ENCODE data around the gene DDIT4. TPM values are rescaled to one million over a fixed set of nuclear protein-coding genes. Genes with fewer than 3 reads are reported as not detected.
"Not testable (repeated sequence)": the region's sequence is repeated elsewhere in the genome, so short reads cannot be mapped to it uniquely, and the experiment has no call there.

DDIT4 gene
- total RNA-seq, 2 donors from 2014 or later = 259 to 265 TPM

- no peaks in the 10 kb centered on the region for H3K27me3 ChIP-seq (replicated peaks; ENCODE audit: insufficient read depth)
- H3K9me3 ChIP-seq = no peaks in the 10 kb centered on the region
- no peaks in the 10 kb centered on the region for H3K36me3 ChIP-seq
- intact Hi-C loops (cut with DNase I) = no loop called here
- 61% methylated on average over 5 of the region's 5 CpGs for WGBS
- peaks cover 41% of the 10 kb centered on the region for H3K4me1 ChIP-seq (replicated peaks)
- TF ChIP-seq CTCF (IDR thresholded peaks at IDR 0.05) (no peak), POLR2AphosphoS5 (IDR thresholded peaks at IDR 0.05) (no peak), POLR2A (IDR thresholded peaks at IDR 0.05) (no peak)
- DNase-seq (ENCODE audit: low spot score) = no peak
- no peak overlapping the region for H3K4me3 ChIP-seq
- H3K27ac ChIP-seq = peak overlapping the region; percentile 91 to 94
Measured at GRCh38 chr10:72244573-72245038, 29.1 kb upstream of the DDIT4 start.

GRCh38 chr10:72245949-72246525 is 27.7 kb upstream of the DDIT4 start:
- no peak for DNase-seq (ENCODE audit: low spot score)
- Histone ChIP-seq H3K4me1 (replicated peaks) (peaks cover 41% of the 10 kb centered on the region), H3K4me3 (no peak overlapping the region), H3K27ac (peak overlapping the region; percentile 91 to 94), H3K27me3 (replicated peaks; ENCODE audit: insufficient read depth) (no peaks in the 10 kb centered on the region), H3K36me3 (no peaks in the 10 kb centered on the region), H3K9me3 (no peaks in the 10 kb centered on the region)
- no peak for TF ChIP-seq CTCF (IDR thresholded peaks at IDR 0.05)
- TF ChIP-seq POLR2AphosphoS5 (IDR thresholded peaks at IDR 0.05) = no peak
- WGBS = 4% methylated on average over 3 of the region's 3 CpGs
- intact Hi-C loops (cut with DNase I) = no loop called here

DNA sequence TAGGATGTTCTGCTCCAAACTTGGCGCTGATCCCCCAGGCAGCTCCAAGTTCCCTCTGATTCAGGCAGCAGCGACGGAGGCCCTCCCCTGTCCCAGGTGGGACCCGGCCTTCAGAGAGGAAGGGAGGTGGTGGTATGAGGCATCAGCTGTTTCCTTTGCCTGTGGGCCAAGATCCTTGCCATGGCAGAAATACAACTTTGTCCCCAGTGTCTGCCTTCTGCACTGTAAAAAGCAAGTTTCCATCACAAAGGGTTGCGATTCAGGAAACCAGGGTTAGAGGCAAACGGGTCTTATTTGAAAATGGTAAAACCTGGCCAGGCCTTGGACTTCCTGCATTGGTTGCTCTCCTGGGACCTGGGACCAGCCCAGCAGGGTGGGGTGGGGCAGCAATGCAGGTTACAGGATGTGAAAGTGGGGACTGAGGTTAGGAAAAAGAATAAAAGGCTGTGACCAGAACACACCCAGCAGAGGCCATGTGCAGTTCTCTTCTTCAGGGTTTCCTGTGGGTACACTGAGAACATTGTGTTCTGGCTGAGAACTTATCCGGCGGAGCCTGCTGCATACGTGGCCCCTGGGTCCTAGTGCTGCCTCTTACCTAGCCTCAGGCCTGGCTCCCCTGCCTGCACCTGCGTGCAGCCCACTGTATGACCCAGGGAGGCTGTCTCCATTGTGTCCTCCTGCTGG is 25.1 kb upstream of the DDIT4 start:
- Histone ChIP-seq H3K4me1 (replicated peaks) (peaks cover 45% of the 10 kb centered on the region), H3K27ac (peak overlapping the region; percentile 91 to 94), H3K9me3 (no peaks in the 10 kb centered on the region), H3K4me3 (no peak overlapping the region), H3K36me3 (no peaks in the 10 kb centered on the region), H3K27me3 (replicated peaks; ENCODE audit: insufficient read depth) (no peaks in the 10 kb centered on the region)
- DNase-seq (ENCODE audit: low spot score) = peak; percentile 93
- intact Hi-C loops (cut with DNase I) = no loop called here
- 1% methylated on average over 10 of the region's 10 CpGs for WGBS
- TF ChIP-seq CTCF (IDR thresholded peaks at IDR 0.05) = peak in 1 of 4 experiments; percentile 12
- TF ChIP-seq POLR2AphosphoS5 (IDR thresholded peaks at IDR 0.05) = peak; percentile 95
- TF ChIP-seq POLR2A (IDR thresholded peaks at IDR 0.05) = peak; percentile 36

DNA sequence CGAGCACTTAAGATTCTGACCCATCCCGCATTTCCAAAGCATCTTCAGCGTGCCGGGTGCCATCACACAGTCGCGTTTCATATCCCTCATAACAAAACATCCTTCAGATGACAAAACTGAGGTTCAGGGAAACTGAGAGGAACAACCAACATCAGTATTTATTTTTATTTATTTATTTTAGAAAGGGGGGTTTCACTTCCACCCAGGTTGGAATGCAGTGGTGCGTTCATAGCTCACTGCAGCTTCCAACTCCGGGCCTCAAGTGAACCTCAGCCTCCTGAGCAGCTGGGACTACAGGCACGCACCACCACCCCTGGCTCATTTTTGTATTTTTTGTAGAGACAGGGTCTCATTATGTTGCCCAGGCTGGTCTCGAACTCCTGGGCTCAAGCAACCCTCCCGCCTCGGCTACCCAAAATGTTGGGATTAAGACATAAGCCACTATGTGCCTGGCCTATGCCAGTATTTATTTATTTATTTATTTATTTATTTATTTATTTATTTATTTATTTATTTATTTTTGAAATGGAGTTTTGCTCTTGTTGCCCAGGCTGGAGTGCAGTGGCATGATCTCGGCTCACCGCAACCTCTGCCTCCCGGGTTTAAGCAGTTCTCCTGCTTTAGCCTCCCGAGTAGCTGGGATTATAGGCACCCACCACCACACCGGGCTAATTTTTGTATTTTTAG is 24.4 kb upstream of the DDIT4 start:
- DNase-seq (ENCODE audit: low spot score); H3K4me3 ChIP-seq; H3K27me3 ChIP-seq (replicated peaks; ENCODE audit: insufficient read depth); intact Hi-C loops (cut with DNase I); H3K36me3 ChIP-seq; H3K9me3 ChIP-seq: not testable (repeated sequence)
- 83% methylated on average over 17 of the region's 17 CpGs for WGBS
- Histone ChIP-seq H3K27ac (peak overlapping the region; percentile 91 to 94), H3K4me1 (replicated peaks) (peaks cover 38% of the 10 kb centered on the region)

DNA sequence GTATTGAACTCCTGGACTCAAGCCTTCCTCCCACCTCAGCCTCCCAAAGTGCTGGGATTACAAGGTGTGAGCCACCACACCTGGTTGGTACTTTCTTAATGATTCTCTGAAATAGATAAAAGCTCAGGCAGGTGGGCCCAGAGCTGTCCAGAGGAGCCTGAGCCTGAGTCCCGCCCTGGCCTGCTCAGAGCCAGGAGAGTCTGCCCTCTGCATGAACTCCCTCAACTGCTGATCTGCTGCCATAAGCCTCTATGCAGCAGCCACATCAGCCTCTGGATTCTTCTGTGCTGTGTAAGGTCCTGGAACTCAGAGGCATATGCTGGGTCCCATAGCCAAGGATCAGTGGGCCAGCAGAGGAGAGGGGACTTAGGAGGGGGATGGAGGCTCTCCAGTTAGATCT is 23.1 kb upstream of the DDIT4 start:
- Histone ChIP-seq H3K9me3 (no peaks in the 10 kb centered on the region), H3K36me3 (no peaks in the 10 kb centered on the region), H3K4me1 (replicated peaks) (peaks cover 41% of the 10 kb centered on the region), H3K27ac (peak overlapping the region; percentile 30 to 91), H3K4me3 (no peak overlapping the region), H3K27me3 (replicated peaks; ENCODE audit: insufficient read depth) (no peaks in the 10 kb centered on the region)
- intact Hi-C loops (cut with DNase I) = no loop called here
- TF ChIP-seq CTCF (IDR thresholded peaks at IDR 0.05) (no peak), POLR2AphosphoS5 (IDR thresholded peaks at IDR 0.05) (peak; percentile 69)
- DNase-seq (ENCODE audit: low spot score) = peak; percentile 25
- WGBS = 42% methylated on average over 1 of the region's 1 CpG
